ENCODE measurements around the gene ABTB1.

GRCh38 chr3:127634653-127635052, 38.1 kb upstream of the ABTB1 start:
- TF ChIP-seq POLR2A (IDR thresholded peaks at IDR 0.05; ENCODE audit: low read depth, low read length) (no peak), POLR2AphosphoS5 (IDR thresholded peaks at IDR 0.05; ENCODE audit: low read depth, low read length) (no peak), TAF1 (IDR thresholded peaks at IDR 0.05; ENCODE audit: borderline replicate concordance, low read depth, low read length) (no peak)
